Measurements from ENCODE around the gene ARPC1B.
A peak's percentile ranks its signal among the peaks of the same experiment; 100 is the strongest.
"Not testable (repeated sequence)": the region's sequence is repeated elsewhere in the genome, so short reads cannot be mapped to it uniquely, and the experiment has no call there.

Gene ARPC1B

DNA sequence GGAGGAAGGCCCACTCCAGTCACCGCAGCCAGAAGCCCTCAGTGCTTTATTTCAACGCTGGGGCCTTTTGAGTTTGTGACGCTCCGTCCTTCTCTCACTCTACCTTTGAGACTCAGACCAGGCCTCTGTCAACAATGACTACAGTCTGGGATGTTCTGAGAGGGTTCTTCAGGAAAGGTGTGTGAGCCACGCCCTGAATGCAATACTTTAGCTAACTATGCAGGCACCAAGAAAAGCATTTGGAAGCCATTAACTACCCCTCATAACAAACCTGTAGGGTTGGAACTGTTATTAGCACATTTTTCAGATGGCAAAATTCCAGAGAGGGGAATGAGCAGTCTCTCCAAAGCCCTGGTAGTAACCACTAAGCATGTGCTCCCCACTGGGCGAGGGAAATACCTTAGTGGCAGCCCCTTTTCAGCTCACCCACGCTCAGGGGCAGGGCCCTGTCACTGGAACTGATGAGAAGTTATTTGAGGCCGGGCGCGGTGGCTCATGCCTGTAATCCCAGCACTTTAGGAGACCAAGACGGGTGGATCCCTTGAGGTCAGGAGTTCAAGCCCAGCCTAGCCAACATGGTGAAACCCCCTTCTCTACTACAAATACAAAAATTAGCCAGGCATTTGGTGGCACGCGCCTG, 5.7 kb upstream of the ARPC1B start:
- no peak for DNase-seq

DNA sequence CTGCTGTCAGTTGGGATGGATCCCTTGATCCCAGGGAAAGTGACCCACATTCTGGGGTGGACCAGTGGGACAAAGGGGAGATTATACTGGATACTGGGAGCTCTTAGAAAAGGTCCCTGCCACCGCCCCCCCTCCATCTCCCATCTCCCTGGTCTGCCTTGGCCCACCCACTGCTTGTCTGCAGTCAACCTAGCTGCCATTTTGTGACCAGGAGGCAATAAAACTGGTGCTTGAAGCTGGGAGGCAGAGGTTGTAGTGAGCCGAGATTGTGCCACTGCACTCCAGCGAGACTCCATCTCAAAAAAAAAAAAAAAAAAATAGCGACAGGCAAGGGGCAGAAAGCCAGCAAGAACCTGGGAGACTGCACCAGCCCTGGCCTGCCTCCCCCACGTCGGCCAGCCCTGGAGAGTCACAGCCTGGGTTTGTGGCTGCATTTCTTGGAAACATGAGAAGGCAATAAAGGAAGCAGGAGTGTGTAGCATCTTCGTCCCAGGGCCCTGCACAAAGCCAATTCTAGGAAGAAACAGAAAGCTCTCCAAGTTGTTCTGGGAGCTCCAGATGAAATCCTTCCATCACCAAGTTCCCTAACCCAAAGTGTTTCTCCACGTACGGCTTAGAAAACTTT, 4.7 kb upstream of the ARPC1B start:
- no peak for DNase-seq

DNA sequence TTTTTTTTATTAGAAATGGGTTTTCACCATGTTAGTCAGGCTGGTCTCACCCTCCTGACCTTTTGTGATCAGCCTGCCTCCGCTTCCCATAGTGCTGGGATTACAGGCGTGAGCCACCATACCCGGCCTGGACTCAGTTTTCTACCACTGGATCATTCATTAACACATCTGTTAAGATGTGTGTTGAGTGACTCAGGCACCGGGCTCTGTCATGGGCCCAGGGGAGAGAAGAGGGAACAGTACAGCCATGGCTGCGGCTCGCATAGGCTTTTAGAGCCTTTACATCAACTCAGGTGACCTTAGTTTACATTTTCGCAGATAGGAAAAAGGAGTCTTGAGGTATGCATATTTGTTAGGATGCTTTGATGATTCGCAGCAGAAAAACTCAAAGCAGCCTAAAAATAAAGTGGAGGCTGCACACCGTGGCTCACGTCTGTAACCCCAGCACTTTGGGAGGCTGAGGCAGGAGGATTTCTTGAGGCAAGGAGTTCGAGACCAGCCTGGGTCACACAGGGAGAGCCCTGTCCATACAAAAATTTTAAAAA, 3.1 kb upstream of the ARPC1B start:
- no peak for DNase-seq

DNA sequence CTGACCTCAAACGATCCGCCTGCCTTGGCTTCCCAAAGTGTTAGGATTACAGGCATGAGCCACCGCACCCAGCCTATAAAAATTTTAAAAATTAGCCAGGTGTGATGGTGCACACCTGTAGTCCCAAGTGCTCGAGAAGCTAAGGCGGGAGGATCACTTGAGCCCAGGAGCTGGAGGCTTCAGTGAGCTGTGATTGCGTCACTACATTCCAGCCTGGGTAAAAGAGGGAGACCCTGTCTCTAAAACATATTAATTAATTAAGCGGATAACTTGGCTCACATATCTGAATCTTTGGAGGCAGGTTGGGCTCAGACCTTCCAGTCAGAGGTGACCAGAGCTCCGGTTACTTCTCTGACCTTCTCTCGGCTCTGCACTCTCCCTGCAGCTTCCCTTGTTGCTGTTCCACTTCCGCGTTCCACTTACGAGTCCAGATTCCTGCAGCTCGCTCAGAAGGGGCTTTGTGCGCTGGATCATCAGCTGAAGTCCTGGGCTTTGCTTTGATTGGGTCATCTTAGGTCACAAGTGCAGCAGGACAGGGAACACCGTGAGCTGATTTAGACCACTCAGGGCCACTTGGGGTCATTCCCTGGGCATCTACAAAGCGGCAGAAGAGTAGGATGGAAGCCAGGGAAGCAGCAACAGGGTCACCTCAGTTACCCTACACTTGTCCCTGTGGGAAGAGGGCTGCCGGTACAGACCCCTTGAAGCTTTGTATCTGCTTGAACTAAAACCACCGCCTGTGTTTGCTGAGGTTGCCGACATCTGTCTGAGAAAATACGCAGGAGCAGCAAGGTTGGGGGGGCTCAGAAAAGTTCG, 2.0 kb upstream of the ARPC1B start:
- DNase-seq: no peak

DNA sequence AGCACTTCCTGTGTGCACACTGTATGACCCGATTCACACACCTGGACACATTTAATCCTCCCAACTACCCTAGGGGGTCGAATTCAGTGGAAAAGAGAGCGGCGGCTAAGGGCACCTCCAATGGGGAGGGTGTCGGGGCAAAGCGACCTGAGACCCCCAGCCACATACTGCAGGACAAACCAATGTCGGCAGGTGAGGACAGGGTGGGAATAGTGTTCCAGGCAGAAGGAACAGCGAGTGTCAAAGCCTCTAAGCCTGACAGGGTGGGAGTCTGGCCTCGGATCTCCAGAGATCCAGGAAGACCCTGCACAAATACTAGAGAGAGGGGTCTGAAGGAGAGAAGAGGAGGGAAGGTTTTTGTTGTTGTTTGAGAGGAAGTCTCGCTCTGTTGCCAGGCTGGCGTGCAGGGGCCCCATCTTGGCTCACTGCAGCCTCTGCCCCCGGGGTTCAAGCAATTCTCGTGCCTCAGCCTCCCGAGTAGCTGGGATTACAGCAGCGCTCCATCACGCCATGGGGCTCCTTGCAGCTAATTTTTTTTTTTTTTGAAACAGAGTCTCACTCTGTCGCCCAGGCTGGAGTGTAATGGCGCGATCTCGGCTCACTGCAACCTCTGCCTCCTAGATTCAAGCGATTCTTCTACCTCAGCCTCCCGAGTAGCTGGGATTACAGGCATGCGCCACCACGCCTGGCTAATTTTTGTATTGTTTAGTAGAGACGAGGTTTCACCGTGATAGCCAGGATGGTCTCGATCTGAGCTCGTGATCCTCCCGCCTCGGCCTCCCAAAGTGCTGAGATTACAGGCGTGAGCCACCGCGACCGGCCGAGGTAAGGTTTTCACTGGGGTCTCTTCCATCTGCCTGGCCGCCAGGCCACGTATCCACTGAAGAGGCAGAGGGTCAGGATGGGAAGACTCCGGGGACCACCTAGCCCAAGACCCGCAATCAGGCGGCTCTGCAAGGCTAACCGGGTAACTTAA, 1.2 kb upstream of the ARPC1B start:
- DNase-seq: no peak

GRCh38 chr7:99375070-99375807, 709 bp downstream of the ARPC1B start:
- DNase-seq: peak; percentile 81

DNA sequence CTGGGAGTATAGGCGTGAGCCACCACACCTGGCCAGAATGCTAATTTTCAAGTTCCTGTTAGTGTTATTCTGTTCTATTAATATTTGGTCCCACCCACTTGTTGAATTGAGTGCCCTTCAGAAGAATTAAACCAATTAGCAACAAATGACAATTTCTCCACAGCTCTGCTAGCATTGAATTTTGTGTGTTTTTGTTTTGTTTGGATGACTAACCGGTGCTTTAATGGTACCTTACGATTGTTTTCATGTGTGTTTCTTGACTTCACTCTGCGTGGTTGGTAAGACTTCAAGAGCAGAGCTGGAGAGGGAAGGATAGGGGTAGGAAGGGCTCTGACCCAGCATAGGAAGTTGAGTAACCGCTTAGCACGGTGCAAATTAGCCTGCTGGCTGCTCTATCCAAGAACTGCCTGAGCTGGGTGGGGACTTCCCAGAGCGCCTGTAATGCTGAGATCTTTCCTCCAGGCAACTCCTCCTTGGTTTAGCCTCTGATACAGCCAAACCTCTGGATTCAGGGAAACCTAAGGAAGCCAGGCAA, 4.6 kb downstream of the ARPC1B start:
- DNase-seq: peak; percentile 93

- not testable (repeated sequence) for DNase-seq
Measured at GRCh38 chr7:99379693-99380031, 5.1 kb downstream of the ARPC1B start.

DNA sequence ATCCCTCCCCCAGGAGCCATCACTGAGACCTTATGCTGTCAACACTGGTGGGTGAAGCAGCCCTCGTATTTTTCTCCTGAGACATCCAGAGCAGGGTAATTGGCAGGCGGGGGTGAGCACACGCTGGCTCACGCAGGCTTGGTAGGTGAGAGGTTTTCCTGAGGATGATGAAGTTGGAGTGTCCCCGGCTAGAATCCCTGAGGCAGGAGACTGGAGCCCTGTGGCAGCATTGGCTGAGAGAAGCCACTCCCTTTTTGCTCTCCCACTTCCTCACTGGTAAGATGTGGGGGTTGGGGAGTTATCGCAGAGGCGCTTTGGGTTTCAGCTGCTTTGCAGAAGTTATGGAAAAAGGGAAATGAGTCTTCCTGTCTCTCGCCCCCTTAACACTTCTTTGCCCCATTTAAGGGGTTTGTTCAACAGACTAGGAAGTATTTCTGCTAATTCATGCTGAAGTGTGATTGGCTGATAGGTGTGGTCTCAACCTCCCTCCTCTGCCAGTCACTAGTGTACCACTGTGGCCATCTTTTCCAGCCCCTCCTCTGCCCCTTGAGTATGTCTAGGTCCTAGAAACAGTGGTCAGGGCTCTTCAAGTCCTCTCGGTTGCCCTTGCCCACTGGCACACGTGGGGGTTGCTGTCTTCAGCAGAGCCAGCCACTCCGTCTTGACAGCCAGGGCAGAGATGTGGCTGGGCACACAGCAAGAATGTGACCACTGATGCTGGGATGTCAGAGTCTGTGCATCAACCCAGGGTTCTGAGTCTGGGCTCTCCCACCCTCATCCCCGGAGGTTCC, 5.7 kb downstream of the ARPC1B start:
- peak; percentile 96 for DNase-seq

DNA sequence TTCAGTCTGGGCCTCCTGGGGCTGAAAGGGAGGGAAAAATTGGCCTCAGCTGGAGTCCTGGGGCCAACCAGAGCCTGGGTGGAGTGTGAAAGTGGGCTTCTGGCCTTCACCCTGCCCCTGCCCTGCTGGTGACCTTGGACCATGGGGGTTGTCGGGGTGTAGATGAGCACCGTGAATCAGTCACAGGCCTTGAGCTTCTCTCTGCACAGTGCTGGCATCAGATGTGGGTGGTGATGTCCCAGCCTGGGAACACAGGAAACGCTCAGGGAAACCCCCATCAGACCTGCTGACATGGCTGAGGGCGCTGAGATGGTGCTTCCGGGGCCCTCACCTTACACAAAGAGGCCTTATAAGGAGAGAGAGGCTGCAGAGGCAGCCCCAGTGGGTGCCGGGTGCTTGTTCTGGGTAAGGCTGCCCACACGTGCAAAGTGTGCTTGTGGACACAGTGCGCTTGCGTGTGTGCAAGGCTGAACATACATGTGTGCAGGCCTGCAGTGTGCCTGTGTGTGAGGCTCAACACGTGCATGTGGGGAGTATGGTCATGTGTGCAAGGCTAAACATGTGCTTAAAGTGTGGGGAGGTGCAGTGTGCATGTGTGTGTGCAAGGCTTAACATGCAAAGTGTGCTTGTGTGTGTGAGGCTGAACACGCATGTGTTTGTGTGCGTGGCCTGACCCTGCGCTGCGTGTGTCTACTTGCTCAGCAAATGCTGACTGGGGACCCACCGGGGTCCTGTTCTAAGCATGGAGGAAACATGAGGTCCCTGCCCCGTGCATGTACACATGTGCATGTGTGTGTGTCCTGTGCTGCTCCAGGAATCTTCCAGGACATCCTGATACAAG, 6.5 kb downstream of the ARPC1B start:
- DNase-seq: peak; percentile 75

- DNase-seq: no peak
Measured at GRCh38 chr7:99381664-99382075, 7.1 kb downstream of the ARPC1B start.

DNA sequence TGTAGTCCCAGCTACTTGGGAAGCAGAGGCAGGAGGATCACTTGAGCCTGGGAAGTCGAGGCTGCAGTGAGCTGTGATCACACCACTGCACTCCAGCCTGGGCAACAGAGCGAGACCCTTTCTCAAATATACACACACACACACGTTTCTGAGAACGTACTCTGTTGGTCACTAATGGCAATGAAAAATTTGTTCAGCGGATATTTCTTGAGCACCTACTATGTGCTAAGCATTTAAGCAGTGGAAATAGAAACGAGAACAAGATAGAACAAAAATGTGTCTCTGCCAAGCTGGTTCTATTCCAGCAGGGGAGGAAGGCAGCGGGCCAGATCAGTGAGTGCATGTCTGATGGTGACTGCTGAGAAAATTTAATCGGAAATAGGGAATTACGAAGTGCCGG, 8.7 kb downstream of the ARPC1B start:
- DNase-seq: no peak

GRCh38 chr7:99383791-99384370, 9.4 kb downstream of the ARPC1B start:
- DNase-seq: no peak

GRCh38 chr7:99384523-99384922, 10.0 kb downstream of the ARPC1B start:
- no peak for DNase-seq

GRCh38 chr7:99385564-99385963, 11.0 kb downstream of the ARPC1B start:
- DNase-seq: no peak

GRCh38 chr7:99386584-99387238, 12.2 kb downstream of the ARPC1B start:
- DNase-seq: peak; percentile 63

DNA sequence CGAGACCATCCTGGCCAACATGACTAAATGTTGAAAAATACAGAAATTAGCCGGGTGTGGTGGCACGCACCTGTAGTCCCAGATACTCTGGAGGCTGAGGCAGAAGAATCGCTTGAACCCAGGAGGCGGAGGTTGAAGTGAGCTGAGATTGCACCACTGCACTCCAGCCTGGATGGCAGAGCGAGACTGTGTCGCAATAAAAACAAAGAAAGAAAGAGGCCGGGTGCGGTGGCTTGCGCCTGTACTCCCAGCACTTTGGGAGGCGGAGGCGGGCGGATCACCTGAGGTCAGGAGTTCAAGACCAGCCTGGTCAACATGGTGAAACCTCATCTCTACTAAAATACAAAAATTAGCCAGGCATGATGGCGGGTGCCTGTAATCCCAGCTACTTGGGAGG, 12.7 kb downstream of the ARPC1B start:
- DNase-seq: not testable (repeated sequence)

- no peak for DNase-seq
Measured at GRCh38 chr7:99387912-99388311, 13.4 kb downstream of the ARPC1B start.

DNA sequence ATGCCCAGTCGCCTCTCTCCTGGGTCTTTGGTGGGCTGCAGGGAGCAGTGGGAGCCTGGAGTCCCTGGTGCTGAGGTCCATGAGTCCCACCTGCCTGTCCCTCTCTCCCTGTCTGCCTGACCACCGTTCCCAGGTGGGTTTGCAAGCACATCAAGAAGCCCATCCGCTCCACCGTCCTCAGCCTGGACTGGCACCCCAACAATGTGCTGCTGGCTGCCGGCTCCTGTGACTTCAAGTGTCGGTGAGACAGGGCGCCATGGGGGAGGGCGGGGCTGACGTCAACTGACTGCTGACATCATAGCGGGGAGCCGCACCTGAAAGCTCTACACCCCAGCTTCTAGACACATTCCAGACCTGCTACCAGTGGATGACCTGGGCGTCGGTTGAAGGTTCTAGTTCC, 15.2 kb downstream of the ARPC1B start:
- DNase-seq: no peak

All from suppressor macrophage treated with lipopolysaccharide for 4 hours (primary cell).